ENCODE measurements around the gene RFX1.
"Not testable (repeated sequence)": the region's sequence is repeated elsewhere in the genome, so short reads cannot be mapped to it uniquely, and the experiment has no call there.

The RFX1 gene

GRCh38 chr19:13932911-13933393, 73.2 kb downstream of the RFX1 start:
- no peak for DNase-seq

GRCh38 chr19:13932149-13932637, 73.9 kb downstream of the RFX1 start:
- DNase-seq = no peak

DNA sequence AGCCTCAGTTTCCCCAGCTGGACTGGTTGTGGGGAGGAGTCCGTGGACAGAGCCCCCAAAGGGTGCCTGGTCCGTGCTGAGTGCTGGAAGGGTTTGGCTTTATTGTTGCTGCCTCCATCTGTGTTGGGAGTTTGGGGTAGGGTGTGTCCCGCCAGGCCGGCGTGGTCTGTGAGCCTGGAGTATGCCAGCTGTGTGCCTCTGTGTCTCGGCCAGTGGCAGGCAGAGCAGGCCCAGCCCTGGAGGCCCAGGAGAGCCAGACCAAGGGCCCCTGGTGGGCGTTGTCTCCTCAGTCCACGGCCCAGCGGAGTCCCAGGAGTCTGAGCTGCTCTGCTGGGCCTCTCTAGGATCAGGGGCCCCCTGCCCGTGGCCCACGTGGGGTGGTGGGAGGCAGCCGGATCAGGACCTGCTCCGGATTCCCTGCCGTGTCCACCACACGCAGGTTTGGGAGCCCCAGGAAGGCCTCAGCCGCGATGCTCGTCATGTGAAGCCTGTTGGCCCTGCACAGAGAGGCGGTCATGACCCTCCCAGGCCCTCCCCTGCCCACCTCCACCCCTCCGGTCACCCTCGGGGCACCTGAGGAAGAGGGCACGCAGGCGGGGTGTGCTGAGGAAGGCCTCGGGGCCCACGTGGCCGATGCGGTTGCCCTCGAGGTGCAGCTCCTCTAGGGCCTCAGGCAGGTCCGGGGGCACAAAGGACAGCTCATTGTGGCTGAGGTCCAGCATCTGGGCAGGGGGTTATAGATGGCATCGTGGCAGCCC, 74.5 kb downstream of the RFX1 start:
- DNase-seq = no peak

DNA sequence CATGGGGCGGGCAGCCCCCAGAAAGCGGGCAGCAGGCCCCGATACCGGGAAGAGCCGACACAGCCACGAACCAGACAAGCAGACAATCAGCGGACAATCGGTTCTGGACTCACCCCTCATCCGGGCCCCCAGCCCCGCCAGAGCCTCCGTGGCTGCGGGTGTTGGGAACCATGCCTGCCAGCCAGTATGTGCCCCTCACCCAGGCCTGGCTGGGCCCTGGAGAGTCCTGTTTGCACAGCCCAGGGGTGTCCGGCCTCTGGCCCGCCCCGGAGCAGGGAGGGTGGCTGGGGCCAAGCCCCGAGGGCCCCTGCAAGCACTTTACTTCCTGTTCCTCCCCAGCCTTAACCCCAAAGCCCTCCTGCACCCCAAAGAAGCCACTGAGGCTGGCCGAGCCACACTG, 75.7 kb downstream of the RFX1 start:
- no peak for DNase-seq

GRCh38 chr19:13929956-13930355, 76.2 kb downstream of the RFX1 start:
- DNase-seq = no peak

DNA sequence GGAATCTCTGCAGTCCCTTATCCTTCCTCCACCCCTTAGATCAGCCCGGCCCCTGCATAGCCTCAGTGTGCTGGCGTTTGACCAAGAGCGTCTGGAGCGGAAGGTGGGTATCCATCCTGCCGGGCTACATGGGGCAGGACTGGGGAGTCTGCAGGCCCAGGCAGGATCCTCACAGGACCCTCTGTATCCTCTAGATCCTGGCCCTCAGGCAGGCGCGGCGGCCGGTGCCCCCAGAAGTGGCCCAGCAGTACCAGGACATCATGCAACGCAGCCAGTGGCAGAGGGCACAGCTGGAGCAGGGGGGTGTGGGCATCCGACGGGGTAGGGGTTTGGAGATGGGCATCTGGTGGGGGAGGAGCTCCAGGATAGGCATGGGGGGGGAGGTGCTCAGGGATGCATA, 76.8 kb downstream of the RFX1 start:
- no peak for DNase-seq

GRCh38 chr19:13926715-13927114, 79.4 kb downstream of the RFX1 start:
- no peak for DNase-seq

DNA sequence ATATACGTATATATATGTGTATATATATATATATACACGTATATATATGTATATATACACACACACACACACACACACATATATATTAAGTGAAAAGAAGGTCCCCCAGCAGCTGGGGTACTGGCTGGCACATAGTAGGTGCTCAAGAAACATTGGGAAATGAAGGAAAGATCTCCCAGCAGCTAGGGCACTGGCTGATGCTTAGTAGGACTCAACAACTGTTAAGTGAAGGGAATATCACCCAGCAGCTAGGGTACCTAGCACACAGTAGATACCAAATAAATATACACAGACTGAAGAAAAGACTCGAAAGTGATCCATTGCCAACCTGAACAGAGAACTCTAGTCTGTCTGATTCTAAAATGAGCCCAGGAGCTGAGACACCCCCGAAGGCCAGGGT, 80.1 kb downstream of the RFX1 start:
- DNase-seq = no peak

GRCh38 chr19:13923194-13923987, 82.7 kb downstream of the RFX1 start:
- DNase-seq = no peak

DNA sequence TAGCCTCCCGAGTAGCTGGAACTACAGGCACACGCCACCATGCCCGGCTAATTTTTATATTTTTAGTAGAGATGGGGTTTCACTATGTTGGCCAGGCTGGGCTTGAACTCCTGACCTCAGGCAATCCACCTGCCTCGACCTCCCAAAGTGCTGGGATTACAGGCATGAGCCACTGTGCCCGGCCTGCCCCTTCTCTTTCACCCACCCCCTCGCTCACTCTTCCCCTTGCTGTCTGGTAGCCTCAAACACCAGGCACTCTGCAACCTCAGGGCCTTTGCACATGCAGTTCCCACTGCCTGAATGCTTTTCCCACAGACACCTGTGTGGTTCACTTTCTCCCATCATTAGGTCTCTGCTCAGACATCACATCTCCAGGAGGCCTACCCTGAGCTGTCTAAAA, 84.0 kb downstream of the RFX1 start:
- not testable (repeated sequence) for DNase-seq

GRCh38 chr19:13920940-13921747, 85.0 kb downstream of the RFX1 start:
- DNase-seq = no peak

GRCh38 chr19:13920524-13920923, 85.6 kb downstream of the RFX1 start:
- no peak for DNase-seq

- DNase-seq = no peak
Measured at GRCh38 chr19:13918726-13919411, 87.3 kb downstream of the RFX1 start.

DNA sequence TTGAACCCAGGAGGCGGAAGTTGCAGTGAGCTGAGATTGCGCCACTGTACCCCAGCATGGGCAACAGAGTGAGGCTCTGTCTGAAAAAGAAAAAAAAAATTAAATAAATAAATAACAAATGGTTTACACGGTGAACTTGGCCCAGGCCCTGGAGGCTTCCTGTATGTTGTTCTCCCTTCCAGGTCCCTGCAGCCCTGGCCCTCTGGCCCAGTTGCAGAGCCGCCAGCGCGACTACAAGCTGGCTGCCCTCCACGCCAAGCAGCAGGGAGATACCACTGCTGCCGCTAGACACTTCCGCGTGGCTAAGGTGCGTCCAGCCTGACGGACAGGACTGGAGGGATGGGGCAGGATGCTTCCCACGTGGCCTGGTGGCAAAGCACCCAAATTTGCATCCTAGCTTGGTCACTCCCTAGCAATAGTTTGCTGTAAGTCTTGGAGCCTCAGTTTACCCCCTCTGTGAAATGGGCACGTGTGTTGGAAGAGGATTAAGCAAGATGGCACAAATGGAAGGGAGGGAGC, 88.2 kb downstream of the RFX1 start:
- DNase-seq = no peak

DNA sequence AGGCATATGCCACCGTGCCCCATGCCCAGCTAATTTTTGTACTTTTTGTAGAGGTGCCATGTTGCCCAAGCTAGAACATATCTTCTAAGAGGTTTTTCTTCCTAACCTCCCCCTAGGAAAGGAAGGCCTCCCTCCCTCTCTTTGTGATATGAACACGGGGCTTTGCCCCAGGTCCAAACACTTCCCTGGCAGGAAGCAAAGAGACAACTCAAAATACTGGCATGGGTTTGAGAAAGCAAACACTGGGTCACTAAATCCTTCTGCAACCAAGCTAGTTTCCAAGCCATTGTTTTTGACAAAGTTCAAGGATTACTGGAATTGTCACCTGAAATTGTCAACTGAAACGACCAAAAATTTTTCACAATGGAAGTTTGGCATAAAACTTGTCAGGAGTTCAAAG, 91.3 kb downstream of the RFX1 start:
- no peak for DNase-seq

GRCh38 chr19:13913352-13913751, 92.8 kb downstream of the RFX1 start:
- no peak for DNase-seq

Data from SIG-M5 (cell line).